SK-N-SH (cell line): ENCODE data around the gene UNKL. TPM values are rescaled to one million over a fixed set of nuclear protein-coding genes. Genes with fewer than 3 reads are reported as not detected.

Experiments
- CTCF ChIA-PET: fragments of 300-600, 350-600 bp; formaldehyde crosslinking; extraction: SDS; loops from one replicate; lab custom pipeline; 2021; lab: Yijun Ruan, JAX
- POLR2A ChIA-PET: fragments of 350-600 bp; sonication (Branson Sonifier 250); formaldehyde crosslinking; extraction: SDS; loops from one replicate; lab custom pipeline; 2020; ENCODE audit warnings: antibody characterized with exemption, inconsistent platforms; lab: Yijun Ruan, JAX
- DNase-seq: peaks from one replicate; pipeline ENCODE4 v3.0.0; 2012
- H2AFZ ChIP-seq: fragments of 200-600 bp; sonication (generic); 2 replicates; pipeline ENCODE4 v1.8.1; 2016; ENCODE audit warnings: antibody characterized with exemption, mild to moderate bottlenecking, low read depth
- H3F3A ChIP-seq: fragments of 200-600 bp; sonication (generic); replicated peaks from 2 replicates; pipeline ENCODE3; 2016; ENCODE audit warnings: antibody characterized with exemption, mild to moderate bottlenecking; ENCODE audit not compliant: insufficient read depth
- H3K27ac ChIP-seq, 2 experiments: fragments of 200-500 bp in 1 of 2; fragments of 200-600 bp in 1 of 2; sonication (Bioruptor generic) in 1 of 2; sonication (generic), shearing (Covaris generic) in 1 of 2; 2 replicates each; pipeline versions ENCODE4 v1.5.1 to v1.6.1; 2014 to 2016; ENCODE audit warnings: low read depth in 2 of 2, inconsistent platforms in 1 of 2, low read length in 1 of 2, mild to moderate bottlenecking in 1 of 2, mixed read lengths in 1 of 2
- H3K27me3 ChIP-seq: fragments of 200-600 bp; sonication (generic), shearing (Covaris generic); 2 replicates; pipeline ENCODE4 v1.6.1; 2016; ENCODE audit warnings: mixed run types; ENCODE audit not compliant: insufficient read depth
- H3K36me3 ChIP-seq, 2 experiments: fragments of 200-500 bp in 1 of 2; fragments of 200-600 bp in 1 of 2; sonication (Bioruptor generic) in 1 of 2; sonication (generic) in 1 of 2; replicated peaks in 1 of 2; 2 replicates each; pipeline versions ENCODE3 to v1.5.1; 2014 to 2016; ENCODE audit warnings: low read length in 1 of 2, mild to moderate bottlenecking in 1 of 2; ENCODE audit not compliant: insufficient read depth in 2 of 2, control insufficient read depth in 1 of 2
- H3K4me1 ChIP-seq, 2 experiments: fragments of 200-500 bp in 1 of 2; fragments of 200-600 bp in 1 of 2; sonication (Bioruptor generic) in 1 of 2; sonication (generic), shearing (Covaris generic) in 1 of 2; 2 replicates each; pipeline versions ENCODE4 v1.5.1 to v1.6.1; 2014 to 2016; ENCODE audit warnings: low read depth in 1 of 2, low read length in 1 of 2, mixed run types in 1 of 2; ENCODE audit not compliant: insufficient read depth in 2 of 2, control insufficient read depth in 1 of 2
- H3K4me2 ChIP-seq: fragments of 200-600 bp; sonication (generic), shearing (Covaris generic); 2 replicates; pipeline ENCODE4 v1.6.1; 2017; ENCODE audit warnings: mixed run types
- H3K4me3 ChIP-seq, 2 experiments: fragments of 200-500 bp in 1 of 2; fragments of 200-600 bp in 1 of 2; sonication (Bioruptor generic) in 1 of 2; sonication (generic), shearing (Covaris generic) in 1 of 2; 2 replicates each; pipeline versions ENCODE4 v1.5.1 to v1.8.1; 2014 to 2016; ENCODE audit warnings: low read depth in 2 of 2, inconsistent platforms in 1 of 2, low read length in 1 of 2, mild to moderate bottlenecking in 1 of 2, mixed read lengths in 1 of 2, moderate library complexity in 1 of 2
- H3K79me2 ChIP-seq: fragments of 200-600 bp; sonication (generic); 2 replicates; pipeline ENCODE4 v1.8.1; 2017; ENCODE audit warnings: mild to moderate bottlenecking; ENCODE audit not compliant: insufficient read depth
- H3K9ac ChIP-seq: fragments of 200-600 bp; sonication (generic); 2 replicates; pipeline ENCODE4 v1.6.1; 2017; ENCODE audit warnings: mixed run types
- H3K9me2 ChIP-seq: fragments of 200-600 bp; sonication (generic); 2 replicates; pipeline ENCODE4 v1.6.1; 2017; ENCODE audit warnings: mixed run types
- H3K9me3 ChIP-seq: fragments of 200-600 bp; sonication (generic); 2 replicates; pipeline ENCODE4 v1.6.1; 2017; ENCODE audit warnings: mixed run types, mild to moderate bottlenecking, moderate library complexity
- H4K20me1 ChIP-seq: fragments of 200-600 bp; sonication (generic); 2 replicates; pipeline ENCODE4 v1.6.1; 2017; ENCODE audit warnings: mild to moderate bottlenecking, mixed run types; ENCODE audit not compliant: insufficient read depth
- CHD2 ChIP-seq: fragments of 150-350 bp; IDR thresholded peaks from 2 replicates; pipeline ENCODE4 v1.6.1; 2018; ENCODE audit warnings: low read length; ENCODE audit not compliant: partially characterized antibody
- EP300 ChIP-seq, 2 experiments: IDR thresholded peaks; 2 replicates each; pipeline versions ENCODE4 v1.4.0 to v1.6.1; 2012; ENCODE audit warnings: borderline replicate concordance in 1 of 2, low read depth in 1 of 2, low read length in 1 of 2
- FOSL2 ChIP-seq: IDR thresholded peaks from 2 replicates; pipeline ENCODE4 v1.4.0; 2012; ENCODE audit warnings: low read depth, mild to moderate bottlenecking, moderate library complexity, borderline replicate concordance
- MXI1 ChIP-seq: IDR thresholded peaks from 2 replicates; pipeline ENCODE4 v1.6.1; 2012; ENCODE audit warnings: mild to moderate bottlenecking, low read depth, low read length, improper control_type of control experiment
- NRF1 ChIP-seq: IDR thresholded peaks from 2 replicates; pipeline ENCODE4 v1.6.1; 2012; ENCODE audit warnings: low read depth, mild to moderate bottlenecking, low read length
- RFX5 ChIP-seq: IDR thresholded peaks from 2 replicates; pipeline ENCODE4 v1.6.1; 2012; ENCODE audit warnings: mild to moderate bottlenecking, improper control_type of control experiment, low read length
- SMC3 ChIP-seq: IDR thresholded peaks from 2 replicates; pipeline ENCODE4 v1.6.1; 2012; ENCODE audit warnings: low read depth, low read length, improper control_type of control experiment
- TAF1 ChIP-seq: IDR thresholded peaks from 2 replicates; pipeline ENCODE4 v1.6.1; 2012; ENCODE audit warnings: low read depth, mild to moderate bottlenecking, low read length, moderate library complexity, borderline replicate concordance
- TEAD4 ChIP-seq: IDR thresholded peaks from 2 replicates; pipeline ENCODE4 v1.4.0; 2012; ENCODE audit warnings: mild to moderate bottlenecking, borderline replicate concordance; ENCODE audit not compliant: insufficient read depth
- WGBS: methylation state at CpG from one replicate; pipeline ENCODE4 v1.1.6; 2017; ENCODE audit warnings: low lambda C conversion rate; 5-methylcytosine and 5-hydroxymethylcytosine counted together
- polyA plus RNA-seq, 3 experiments: library from polyadenylated mRNA; depleted of rRNA; stranded (reverse); fragments of >200 nt; gene quantifications; 2 replicates each; pipeline ENCODE4 v1.2.3, GENCODE V29; 2012
- TF ChIP-seq, protein P1 (sequence below): IDR thresholded peaks from 2 replicates; pipeline ENCODE4 v1.4.0; 2012; ENCODE audit warnings: low read depth
- TF ChIP-seq, protein P2 (sequence below): IDR thresholded peaks from 2 replicates; pipeline ENCODE4 v1.4.0; 2012; ENCODE audit warnings: low read depth, borderline replicate concordance

UNKL gene
- polyA plus RNA-seq, 1 of the 3 experiments (the other 2 are of a cell fraction), result 16.4 TPM

DNA sequence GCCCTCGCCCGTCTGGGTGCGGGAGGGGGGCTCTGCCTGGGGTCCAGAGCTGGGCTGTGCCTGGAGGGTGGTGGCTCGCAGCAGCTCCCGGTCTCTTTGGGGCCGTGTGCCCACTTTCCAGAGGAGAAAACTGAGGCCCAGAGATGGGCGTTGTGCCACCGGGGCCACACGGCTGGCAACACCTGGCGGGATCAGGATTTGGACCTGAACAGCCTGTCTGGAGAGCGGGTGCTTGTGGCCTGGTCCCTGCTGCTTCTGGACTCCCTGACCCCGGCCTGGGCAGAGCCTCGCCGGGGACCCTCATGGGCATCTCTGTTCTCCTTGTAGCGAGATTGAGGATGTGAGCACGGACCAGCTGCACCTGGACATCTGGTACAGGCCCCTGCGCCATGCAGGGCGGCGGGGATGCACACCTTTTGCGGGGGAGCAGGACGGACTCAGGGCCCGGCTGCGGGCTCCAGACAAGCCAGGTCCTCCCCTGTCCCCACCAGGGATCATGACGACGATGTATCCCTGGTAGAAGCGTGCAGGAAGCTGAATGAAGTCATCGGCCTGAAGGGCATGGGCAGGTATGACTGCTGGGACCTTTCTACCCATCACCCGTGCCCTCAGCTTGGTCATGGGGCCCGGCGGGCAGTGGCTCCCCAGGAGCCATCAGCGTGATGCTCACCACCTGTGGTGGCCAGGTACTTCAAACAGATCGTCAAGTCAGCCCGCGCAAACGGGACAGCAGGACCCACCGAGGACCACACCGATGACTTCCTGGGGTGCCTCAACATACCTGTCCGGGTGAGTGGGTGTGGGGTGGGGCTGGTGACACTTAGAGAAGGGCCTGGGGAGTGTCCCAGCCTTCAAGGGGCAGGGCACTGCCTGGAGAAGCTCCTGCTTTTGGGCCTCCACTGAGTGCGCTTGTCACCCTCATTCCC lies 72.7 kb downstream of the UNKL start (continued):
- no peak for TF ChIP-seq FOSL2
- no peak for TF ChIP-seq RFX5
- TF ChIP-seq CHD2, result no peak
- TF ChIP-seq, all 33 proteins: peak for 0

DNA sequence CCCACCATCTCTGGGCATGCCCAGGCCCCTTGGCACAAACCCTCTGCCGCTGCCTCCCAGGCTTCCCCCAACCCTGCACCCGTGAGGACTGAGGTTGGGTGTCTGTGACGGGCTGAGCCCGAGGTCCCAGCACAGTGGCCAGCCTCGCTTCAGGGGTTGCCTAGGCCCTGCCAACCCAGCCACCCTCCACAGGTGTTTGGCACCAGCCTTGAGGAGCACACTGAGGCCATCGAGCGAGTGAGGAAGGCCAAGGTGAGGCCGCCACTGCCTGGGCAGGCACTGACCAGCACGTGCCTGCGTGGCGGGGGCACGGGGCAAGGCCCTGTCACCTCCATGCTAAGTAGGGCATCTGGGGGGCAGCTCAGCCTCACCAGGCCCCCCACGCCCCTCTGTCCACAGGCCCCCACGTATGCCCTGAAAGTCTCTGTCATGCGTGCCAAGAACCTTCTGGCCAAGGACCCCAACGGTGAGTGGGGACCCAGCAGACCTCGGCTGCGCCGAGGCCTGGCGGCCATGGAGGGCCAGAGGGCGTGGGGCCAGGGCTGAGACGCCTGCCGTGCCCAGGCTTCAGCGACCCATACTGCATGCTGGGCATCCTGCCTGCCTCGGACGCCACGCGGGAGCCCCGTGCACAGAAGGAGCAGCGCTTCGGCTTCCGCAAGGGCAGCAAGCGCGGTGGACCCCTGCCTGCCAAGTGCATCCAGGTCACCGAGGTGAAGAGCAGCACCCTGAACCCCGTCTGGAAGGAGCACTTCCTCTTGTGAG lies 73.6 kb downstream of the UNKL start:
- no peak overlapping the region for H3K4me2 ChIP-seq
- H3K27ac ChIP-seq, result no peak overlapping the region
- H3K79me2 ChIP-seq, result no peaks in the 10 kb centered on the region
- DNase-seq, result no peak
- H4K20me1 ChIP-seq, result no peaks in the 10 kb centered on the region
- no peak overlapping the region for H3K9ac ChIP-seq
- POLR2A ChIA-PET, result no interaction called here
- CTCF ChIA-PET, result no interaction called here
- H3K36me3 ChIP-seq, result no peaks in the 10 kb centered on the region
- no peaks in the 10 kb centered on the region for H3K9me2 ChIP-seq
- H3K27me3 ChIP-seq, result peaks cover 27% of the 10 kb centered on the region
- TF ChIP-seq NRF1, result no peak
- no peak for TF ChIP-seq MXI1
- no peak for TF ChIP-seq EP300 (IDR thresholded peaks at IDR 0.05; ENCODE audit: borderline replicate concordance in 1 of 2, low read depth in 1 of 2, low read length in 1 of 2)
- no peak for TF ChIP-seq RFX5
- TF ChIP-seq, protein P1, sequence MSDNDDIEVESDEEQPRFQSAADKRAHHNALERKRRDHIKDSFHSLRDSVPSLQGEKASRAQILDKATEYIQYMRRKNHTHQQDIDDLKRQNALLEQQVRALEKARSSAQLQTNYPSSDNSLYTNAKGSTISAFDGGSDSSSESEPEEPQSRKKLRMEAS, result no peak
- TF ChIP-seq, protein P2, sequence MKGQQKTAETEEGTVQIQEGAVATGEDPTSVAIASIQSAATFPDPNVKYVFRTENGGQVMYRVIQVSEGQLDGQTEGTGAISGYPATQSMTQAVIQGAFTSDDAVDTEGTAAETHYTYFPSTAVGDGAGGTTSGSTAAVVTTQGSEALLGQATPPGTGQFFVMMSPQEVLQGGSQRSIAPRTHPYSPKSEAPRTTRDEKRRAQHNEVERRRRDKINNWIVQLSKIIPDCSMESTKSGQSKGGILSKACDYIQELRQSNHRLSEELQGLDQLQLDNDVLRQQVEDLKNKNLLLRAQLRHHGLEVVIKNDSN, result no peak
- no peaks in the 10 kb centered on the region for H3F3A ChIP-seq
- no peak overlapping the region for H2AFZ ChIP-seq
- H3K9me3 ChIP-seq, result no peaks in the 10 kb centered on the region
- WGBS, result 34% methylated on average over 16 of the region's 36 CpGs
- peaks cover 0 to 22% of the 10 kb centered on the region in 2 experiments; a peak in 1 of 4 replicates for H3K4me1 ChIP-seq
- H3K4me3 ChIP-seq, result no peak overlapping the region

DNA sequence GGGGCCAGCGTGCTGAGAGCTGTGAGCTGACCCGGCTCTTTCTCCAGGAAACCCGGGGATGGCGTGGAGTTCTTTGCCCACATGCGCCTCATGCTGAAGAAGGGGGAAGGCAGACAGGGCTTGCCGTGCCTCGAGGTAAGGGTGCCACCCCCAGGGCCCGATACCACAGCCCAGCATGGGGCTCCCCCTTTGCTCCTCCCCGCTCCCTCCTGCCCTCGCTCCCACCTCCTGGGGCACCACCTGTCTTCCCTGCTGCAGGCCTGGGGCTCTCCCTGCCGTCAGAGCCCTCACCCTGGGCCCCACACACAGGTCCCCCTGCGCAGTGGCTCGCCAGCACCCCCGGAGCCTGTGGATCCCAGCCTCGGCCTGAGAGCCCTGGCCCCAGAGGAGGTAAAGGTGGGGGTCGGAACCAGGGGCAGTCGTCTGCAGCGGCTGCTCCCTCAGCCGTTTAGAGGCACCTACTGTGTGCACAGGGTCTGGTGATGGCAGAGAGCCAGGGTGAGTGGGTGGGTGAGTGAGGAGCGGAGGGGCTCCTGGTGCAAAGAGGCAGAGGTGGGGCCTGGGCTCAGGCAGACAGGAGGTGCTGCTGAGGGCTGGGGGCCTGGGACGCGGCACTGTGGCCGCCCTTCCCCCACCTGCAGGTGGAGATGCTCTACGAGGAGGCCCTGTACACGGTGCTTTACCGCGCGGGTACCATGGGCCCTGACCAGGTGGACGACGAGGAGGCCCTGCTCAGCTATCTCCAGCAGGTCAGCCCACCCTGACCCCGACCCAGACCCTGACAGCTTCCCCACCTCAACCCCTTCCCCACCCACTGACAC lies 75.4 kb downstream of the UNKL start:
- Histone ChIP-seq H3K27me3 (peaks cover 45% of the 10 kb centered on the region), H2AFZ (no peak overlapping the region), H3K9me3 (no peaks in the 10 kb centered on the region), H3K4me2 (no peak overlapping the region), H3K4me3 (no peak overlapping the region), H4K20me1 (no peaks in the 10 kb centered on the region), H3K79me2 (no peaks in the 10 kb centered on the region), H3F3A (no peaks in the 10 kb centered on the region), H3K9me2 (no peaks in the 10 kb centered on the region), H3K9ac (no peak overlapping the region), H3K4me1 (peaks cover 0 to 28% of the 10 kb centered on the region in 2 experiments; a peak in 1 of 4 replicates), H3K36me3 (no peaks in the 10 kb centered on the region), H3K27ac (no peak overlapping the region)
- no peak for TF ChIP-seq TAF1
- TF ChIP-seq SMC3, result no peak
- no peak for TF ChIP-seq TEAD4
- ChIA-PET CTCF (interaction anchor here (0.6 to 3.3 kb wide), 15 partner anchors 9 to 134 kb away, joined by 3 to 16 read pairs (median 4); partner anchors contain the start of genes GNPTG and TSR3), POLR2A (no interaction called here)
- no peak for DNase-seq
- WGBS, result 23% methylated on average over 8 of the region's 31 CpGs
